Panc1 (cell line): ENCODE data around the gene FSTL4.

Source experiments
- CTCF ChIP-seq: fragments of 450-650 bp; IDR thresholded peaks from 2 replicates; pipeline ENCODE4 v1.5.1; 2017; ENCODE audit warnings: mild to moderate bottlenecking
- POLR2AphosphoS5 ChIP-seq: IDR thresholded peaks from 2 replicates; pipeline ENCODE4 v1.6.1; 2012; ENCODE audit warnings: mild to moderate bottlenecking, low read depth, low read length, moderate library complexity
- TCF7L2 ChIP-seq: IDR thresholded peaks from 2 replicates; pipeline ENCODE4 v1.6.1; 2011; ENCODE audit warnings: mild to moderate bottlenecking, low read depth, low read length, inconsistent platforms
- TF ChIP-seq, protein P1 (sequence below), 2 experiments: IDR thresholded peaks; 2 replicates each; pipeline ENCODE4 v1.6.1; 2011 to 2012; ENCODE audit warnings: low read depth in 2 of 2, control low read depth in 1 of 2, low read length in 1 of 2, mild to moderate bottlenecking in 1 of 2, moderate library complexity in 1 of 2; ENCODE audit not compliant: insufficient read depth in 1 of 2

DNA sequence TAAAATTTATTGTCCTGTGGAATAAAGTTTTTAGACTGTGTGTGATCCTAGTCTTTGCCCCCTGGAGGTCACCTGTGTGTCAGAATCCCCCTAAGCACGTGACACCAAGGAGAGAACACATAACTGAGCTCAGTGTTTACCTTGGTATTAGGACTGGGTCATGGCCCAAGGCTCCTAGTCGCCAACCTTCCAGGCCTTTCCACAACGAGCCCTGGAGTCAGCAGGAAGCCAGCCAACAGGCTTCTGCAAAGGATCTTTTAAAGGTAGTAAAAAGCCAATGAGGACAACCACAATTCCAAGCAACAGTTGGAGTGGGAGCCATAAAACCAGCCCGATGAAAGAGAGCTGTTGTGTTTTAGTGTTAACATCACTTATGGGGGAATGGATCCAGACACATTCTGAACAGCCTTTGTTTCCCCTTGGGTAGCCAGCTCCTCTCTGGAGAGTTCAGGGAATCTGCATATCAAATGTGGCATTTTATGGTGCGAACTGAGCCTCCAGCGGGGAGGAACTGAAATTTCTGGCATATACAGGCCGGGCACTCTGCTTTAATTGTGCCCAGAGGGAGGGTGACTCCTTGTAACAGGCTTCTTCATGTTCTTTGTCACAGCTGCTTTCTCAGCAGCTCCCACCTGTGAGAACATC lies 239.9 kb downstream of the FSTL4 start:
- TF ChIP-seq CTCF: no peak
- TF ChIP-seq POLR2AphosphoS5: no peak
- TF ChIP-seq, protein P1, sequence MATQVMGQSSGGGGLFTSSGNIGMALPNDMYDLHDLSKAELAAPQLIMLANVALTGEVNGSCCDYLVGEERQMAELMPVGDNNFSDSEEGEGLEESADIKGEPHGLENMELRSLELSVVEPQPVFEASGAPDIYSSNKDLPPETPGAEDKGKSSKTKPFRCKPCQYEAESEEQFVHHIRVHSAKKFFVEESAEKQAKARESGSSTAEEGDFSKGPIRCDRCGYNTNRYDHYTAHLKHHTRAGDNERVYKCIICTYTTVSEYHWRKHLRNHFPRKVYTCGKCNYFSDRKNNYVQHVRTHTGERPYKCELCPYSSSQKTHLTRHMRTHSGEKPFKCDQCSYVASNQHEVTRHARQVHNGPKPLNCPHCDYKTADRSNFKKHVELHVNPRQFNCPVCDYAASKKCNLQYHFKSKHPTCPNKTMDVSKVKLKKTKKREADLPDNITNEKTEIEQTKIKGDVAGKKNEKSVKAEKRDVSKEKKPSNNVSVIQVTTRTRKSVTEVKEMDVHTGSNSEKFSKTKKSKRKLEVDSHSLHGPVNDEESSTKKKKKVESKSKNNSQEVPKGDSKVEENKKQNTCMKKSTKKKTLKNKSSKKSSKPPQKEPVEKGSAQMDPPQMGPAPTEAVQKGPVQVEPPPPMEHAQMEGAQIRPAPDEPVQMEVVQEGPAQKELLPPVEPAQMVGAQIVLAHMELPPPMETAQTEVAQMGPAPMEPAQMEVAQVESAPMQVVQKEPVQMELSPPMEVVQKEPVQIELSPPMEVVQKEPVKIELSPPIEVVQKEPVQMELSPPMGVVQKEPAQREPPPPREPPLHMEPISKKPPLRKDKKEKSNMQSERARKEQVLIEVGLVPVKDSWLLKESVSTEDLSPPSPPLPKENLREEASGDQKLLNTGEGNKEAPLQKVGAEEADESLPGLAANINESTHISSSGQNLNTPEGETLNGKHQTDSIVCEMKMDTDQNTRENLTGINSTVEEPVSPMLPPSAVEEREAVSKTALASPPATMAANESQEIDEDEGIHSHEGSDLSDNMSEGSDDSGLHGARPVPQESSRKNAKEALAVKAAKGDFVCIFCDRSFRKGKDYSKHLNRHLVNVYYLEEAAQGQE (IDR thresholded peaks at IDR 0.05; ENCODE audit: insufficient read depth in 1 of 2, low read depth in 2 of 2, low read length in 1 of 2): no peak
- TF ChIP-seq TCF7L2: no peak
